GDM1 (cell line): ENCODE results near the gene RHOJ.
"Not testable (repeated sequence)": the region's sequence is repeated elsewhere in the genome, so short reads cannot be mapped to it uniquely, and the experiment has no call there.

Experiments
- DNase-seq: peaks from one replicate; lab custom pipeline; 2025; lab: John Stamatoyannopoulos, UW

The RHOJ gene

GRCh38 chr14:63297372-63298063 lies 93.3 kb downstream of the RHOJ start:
- no peak for DNase-seq

- DNase-seq = no peak
Measured at GRCh38 chr14:63299351-63300110, 95.3 kb downstream of the RHOJ start.

- no peak for DNase-seq
Measured at GRCh38 chr14:63300854-63301253, 96.6 kb downstream of the RHOJ start.

- no peak for DNase-seq
Measured at GRCh38 chr14:63301891-63302534, 97.8 kb downstream of the RHOJ start.

- DNase-seq = not testable (repeated sequence)
Measured at GRCh38 chr14:63304429-63304828, 100.2 kb downstream of the RHOJ start.

GRCh38 chr14:63308723-63309317 lies 104.6 kb downstream of the RHOJ start:
- DNase-seq = no peak

- DNase-seq = no peak
Measured at GRCh38 chr14:63318835-63319234, 114.6 kb downstream of the RHOJ start, which contains the start of gene GPHB5. Gene GPHB5 (minus strand): TSS chr14:63318935. CDS start chr14:63317849, 1,086 bp downstream.

GRCh38 chr14:63322472-63322871 lies 118.2 kb downstream of the RHOJ start:
- no peak for DNase-seq

GRCh38 chr14:63322897-63323573 lies 118.8 kb downstream of the RHOJ start:
- DNase-seq = no peak

- no peak for DNase-seq
Measured at GRCh38 chr14:63326840-63327239, 122.6 kb downstream of the RHOJ start.

GRCh38 chr14:63328787-63329737 lies 124.8 kb downstream of the RHOJ start:
- DNase-seq = no peak

- no peak for DNase-seq
Measured at GRCh38 chr14:63342371-63342770, 138.1 kb downstream of the RHOJ start.
